ENCODE data around the gene P3H1.
"Not testable (repeated sequence)": the region's sequence is repeated elsewhere in the genome, so short reads cannot be mapped to it uniquely, and the experiment has no call there.

Gene P3H1

GRCh38 chr1:42713293-42713692 is 53.5 kb downstream of the P3H1 start:
- Histone ChIP-seq H3K9ac (no peak overlapping the region), H3K4me1 (ENCODE audit: low read depth, poor library complexity, severe bottlenecking) (no peaks in the 10 kb centered on the region), H3K4me3 (IDR thresholded peaks at IDR 0.05; ENCODE audit: insufficient read depth, low read depth, low read length) (no peak overlapping the region), H3K27me3 (ENCODE audit: insufficient read depth, low read depth) (no peaks in the 10 kb centered on the region), H3K4me2 (no peak overlapping the region), H2AFZ (ENCODE audit: low read depth) (no peak overlapping the region), H4K20me1 (ENCODE audit: insufficient read depth) (no peaks in the 10 kb centered on the region), H3K36me3 (ENCODE audit: insufficient read depth) (no peaks in the 10 kb centered on the region; the same call in 1 of the 2 replicates), H3K79me2 (ENCODE audit: insufficient read depth, low read depth) (peaks cover 8% of the 10 kb centered on the region; the same call in 1 of the 2 replicates), H3K27ac (no peak overlapping the region)
- no peak for TF ChIP-seq CTCF (conservative IDR thresholded peaks at IDR 0.05; ENCODE audit: low read depth, low read length)

- H4K20me1 ChIP-seq (ENCODE audit: insufficient read depth); H2AFZ ChIP-seq (ENCODE audit: low read depth); H3K27ac ChIP-seq; H3K79me2 ChIP-seq (ENCODE audit: insufficient read depth, low read depth); H3K4me2 ChIP-seq; H3K4me1 ChIP-seq (ENCODE audit: low read depth, poor library complexity, severe bottlenecking); H3K36me3 ChIP-seq (ENCODE audit: insufficient read depth); H3K27me3 ChIP-seq (ENCODE audit: insufficient read depth, low read depth); H3K4me3 ChIP-seq (IDR thresholded peaks at IDR 0.05; ENCODE audit: insufficient read depth, low read depth, low read length); H3K9ac ChIP-seq: not testable (repeated sequence)
These were observed 54.0 kb downstream of the P3H1 start for GRCh38 chr1:42712808-42713207.

DNA sequence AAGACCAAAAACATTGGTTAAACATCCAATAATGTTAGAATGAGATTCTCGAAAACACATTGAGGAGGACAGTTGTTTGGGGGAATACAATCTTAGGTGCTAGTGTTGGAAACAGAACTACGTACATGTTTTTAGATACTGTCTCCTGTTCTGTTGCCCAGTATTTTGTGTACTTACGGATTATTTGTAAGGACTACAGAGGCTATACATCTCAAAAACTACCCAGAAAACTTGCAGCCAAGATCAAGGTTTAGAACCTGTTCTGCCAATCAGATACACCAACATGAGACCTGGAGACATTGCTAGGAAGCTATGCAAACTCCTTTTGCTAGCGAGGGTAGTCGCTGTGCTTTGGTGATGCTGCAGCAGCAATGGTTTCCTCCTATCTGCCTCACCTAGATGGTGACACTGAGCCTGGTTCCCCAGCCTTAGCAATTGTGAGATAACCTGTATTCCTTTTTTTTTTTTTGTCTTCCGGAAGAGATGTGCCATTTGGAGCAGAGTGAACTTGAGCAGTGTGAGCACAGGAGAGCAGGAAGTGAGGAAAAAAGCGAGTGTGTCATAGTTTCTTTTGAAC is 62.9 kb downstream of the P3H1 start:
- H3K27ac ChIP-seq = no peak overlapping the region
- peaks cover 33% of the 10 kb centered on the region; the same call in 1 of the 2 replicates for H3K36me3 ChIP-seq (ENCODE audit: insufficient read depth)
- no peak overlapping the region for H3K4me3 ChIP-seq (IDR thresholded peaks at IDR 0.05; ENCODE audit: insufficient read depth, low read depth, low read length)
- H4K20me1 ChIP-seq (ENCODE audit: insufficient read depth) = no peaks in the 10 kb centered on the region
- no peak overlapping the region for H3K9ac ChIP-seq
- no peak overlapping the region for H3K4me2 ChIP-seq
- no peaks in the 10 kb centered on the region for H3K27me3 ChIP-seq (ENCODE audit: insufficient read depth, low read depth)
- H3K79me2 ChIP-seq (ENCODE audit: insufficient read depth, low read depth) = peaks cover 18% of the 10 kb centered on the region; the same call in 1 of the 2 replicates
- TF ChIP-seq CTCF (conservative IDR thresholded peaks at IDR 0.05; ENCODE audit: low read depth, low read length) = no peak
- no peaks in the 10 kb centered on the region for H3K4me1 ChIP-seq (ENCODE audit: low read depth, poor library complexity, severe bottlenecking)
- no peak overlapping the region for H2AFZ ChIP-seq (ENCODE audit: low read depth)

DNA sequence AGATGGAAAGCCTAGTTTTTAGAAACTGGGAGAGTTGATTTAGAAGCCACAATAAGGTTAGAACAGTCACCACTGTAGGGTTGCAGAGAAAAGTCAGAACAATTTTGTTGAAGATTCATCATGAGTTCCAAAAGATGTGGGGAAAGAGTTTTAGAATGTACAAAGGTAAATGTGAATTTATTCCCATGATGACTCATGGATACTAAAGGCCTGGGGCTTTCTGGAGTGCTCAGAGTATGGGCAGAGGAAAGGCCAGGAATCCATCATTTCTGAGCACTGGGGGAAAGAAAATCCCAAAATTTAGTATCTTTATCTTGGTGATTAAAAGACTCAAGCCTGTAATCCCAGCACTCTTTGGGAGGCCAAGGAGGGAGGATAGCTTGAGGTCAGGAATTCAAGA is 66.8 kb downstream of the P3H1 start:
- Histone ChIP-seq H3K79me2 (ENCODE audit: insufficient read depth, low read depth) (peaks cover 53% of the 10 kb centered on the region), H2AFZ (ENCODE audit: low read depth) (no peak overlapping the region), H3K36me3 (ENCODE audit: insufficient read depth) (peaks cover 63% of the 10 kb centered on the region; the same call in 1 of the 2 replicates), H3K4me1 (ENCODE audit: low read depth, poor library complexity, severe bottlenecking) (no peaks in the 10 kb centered on the region), H3K27me3 (ENCODE audit: insufficient read depth, low read depth) (no peaks in the 10 kb centered on the region), H3K9ac (no peak overlapping the region), H3K4me3 (IDR thresholded peaks at IDR 0.05; ENCODE audit: insufficient read depth, low read depth, low read length) (no peak overlapping the region), H3K4me2 (no peak overlapping the region), H3K27ac (no peak overlapping the region), H4K20me1 (ENCODE audit: insufficient read depth) (peaks cover 15% of the 10 kb centered on the region)
- no peak for TF ChIP-seq CTCF (conservative IDR thresholded peaks at IDR 0.05; ENCODE audit: low read depth, low read length)

DNA sequence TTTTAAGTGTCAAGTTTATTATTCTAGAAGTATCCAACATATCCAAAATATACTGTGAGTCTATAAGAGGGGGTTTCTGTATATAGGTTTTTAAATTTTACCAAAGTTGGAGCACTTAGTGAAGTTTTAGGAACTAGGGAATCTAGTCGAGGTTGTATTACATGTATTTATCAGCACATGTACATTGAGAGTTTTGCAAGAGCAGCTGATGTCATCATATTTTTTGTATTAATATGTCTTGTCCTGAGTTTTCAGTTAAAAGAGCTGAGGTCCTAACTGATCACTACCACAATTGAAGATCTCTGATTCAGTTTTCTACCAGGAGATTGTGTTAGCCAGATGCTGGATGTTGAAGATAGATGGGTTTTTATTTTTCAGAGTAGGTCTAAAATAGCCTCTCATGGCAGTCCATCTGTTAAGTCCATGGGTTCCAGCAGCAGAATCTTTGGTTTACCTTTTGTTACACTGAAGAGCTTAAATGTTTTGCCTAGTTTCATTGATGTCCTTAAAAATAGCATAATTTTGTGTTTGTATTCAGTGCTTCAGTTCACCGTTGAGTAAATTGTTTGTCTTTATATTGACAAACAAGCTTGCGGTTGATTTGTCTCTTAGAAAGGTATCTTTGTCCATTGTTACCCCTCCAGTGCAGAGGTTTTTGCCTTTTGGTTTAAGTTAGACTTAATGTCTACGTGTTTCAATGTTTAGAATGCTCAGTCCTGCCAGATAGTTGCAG is 68.6 kb downstream of the P3H1 start:
- H3K27ac ChIP-seq = no peak overlapping the region
- peaks cover 27% of the 10 kb centered on the region for H4K20me1 ChIP-seq (ENCODE audit: insufficient read depth)
- no peak overlapping the region for H2AFZ ChIP-seq (ENCODE audit: low read depth)
- no peaks in the 10 kb centered on the region for H3K27me3 ChIP-seq (ENCODE audit: insufficient read depth, low read depth)
- no peak for TF ChIP-seq CTCF (conservative IDR thresholded peaks at IDR 0.05; ENCODE audit: low read depth, low read length)
- no peak overlapping the region for H3K4me3 ChIP-seq (IDR thresholded peaks at IDR 0.05; ENCODE audit: insufficient read depth, low read depth, low read length)
- no peak overlapping the region for H3K9ac ChIP-seq
- no peaks in the 10 kb centered on the region for H3K4me1 ChIP-seq (ENCODE audit: low read depth, poor library complexity, severe bottlenecking)
- H3K4me2 ChIP-seq = no peak overlapping the region
- H3K36me3 ChIP-seq (ENCODE audit: insufficient read depth) = peaks cover 57% of the 10 kb centered on the region; the same call in 1 of the 2 replicates
- peaks cover 71% of the 10 kb centered on the region for H3K79me2 ChIP-seq (ENCODE audit: insufficient read depth, low read depth)

Data from KMS-11 (cell line).